ENCODE results near the gene B4GALT1.
"Not testable (repeated sequence)": the region's sequence is repeated elsewhere in the genome, so short reads cannot be mapped to it uniquely, and the experiment has no call there.

The B4GALT1 gene

DNA sequence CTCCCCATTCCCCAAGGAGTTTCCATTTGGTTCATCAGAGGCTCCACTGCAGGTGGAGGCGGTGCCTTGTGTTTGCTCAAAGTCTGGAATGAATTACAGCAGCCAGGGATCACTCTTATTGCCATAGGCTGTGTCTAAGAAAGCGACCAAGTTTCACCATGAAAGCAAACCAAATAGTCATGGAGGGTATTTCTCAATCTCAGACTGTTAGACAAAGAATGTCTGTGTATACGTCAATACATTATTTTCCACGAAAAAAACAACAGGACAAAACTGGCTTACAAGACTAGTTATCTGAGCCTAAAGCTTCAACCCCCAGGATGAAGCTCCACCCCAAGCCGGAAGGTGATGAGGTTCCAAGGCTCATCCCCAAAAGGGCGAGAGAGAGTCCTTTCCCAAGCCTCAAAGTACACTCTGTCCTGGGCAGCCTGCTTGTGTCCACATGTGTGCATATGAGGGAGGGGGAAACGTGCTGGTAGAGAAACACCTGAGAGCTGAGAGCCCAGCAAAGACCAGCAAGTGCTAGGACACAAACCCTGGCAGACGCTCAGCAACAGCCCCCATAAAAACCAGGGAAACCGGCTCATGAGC is 4.3 kb downstream of the B4GALT1 start:
- DNase-seq (ENCODE audit: low read depth in 2 of 2, low spot score in 1 of 2): no peak

DNA sequence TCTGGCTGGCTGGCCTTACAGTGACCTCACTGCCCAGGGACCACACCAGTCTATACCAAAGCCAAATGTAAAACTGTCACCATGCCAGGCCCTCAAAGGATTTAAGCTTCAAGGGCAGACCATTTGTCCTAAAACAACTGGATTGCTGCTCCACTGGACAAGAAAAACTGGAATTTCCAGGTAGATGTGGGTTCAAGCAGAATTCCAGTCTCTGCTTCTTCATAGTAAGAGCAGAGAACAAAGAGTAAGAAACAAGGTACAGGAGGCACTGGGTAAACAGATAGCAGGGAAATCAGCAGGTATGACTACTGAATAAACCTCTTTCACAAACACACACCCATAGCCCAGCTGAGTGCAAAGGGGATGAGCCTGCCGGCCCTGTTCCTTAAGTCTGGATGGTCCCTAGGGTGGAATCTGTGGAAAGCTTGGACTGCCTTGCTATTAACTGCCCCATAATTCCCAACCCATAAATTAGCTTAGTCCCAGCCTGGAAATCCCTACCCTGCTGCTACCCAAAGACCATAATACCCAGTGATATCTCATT is 5.5 kb downstream of the B4GALT1 start:
- DNase-seq (ENCODE audit: low read depth in 2 of 2, low spot score in 1 of 2): no peak

DNA sequence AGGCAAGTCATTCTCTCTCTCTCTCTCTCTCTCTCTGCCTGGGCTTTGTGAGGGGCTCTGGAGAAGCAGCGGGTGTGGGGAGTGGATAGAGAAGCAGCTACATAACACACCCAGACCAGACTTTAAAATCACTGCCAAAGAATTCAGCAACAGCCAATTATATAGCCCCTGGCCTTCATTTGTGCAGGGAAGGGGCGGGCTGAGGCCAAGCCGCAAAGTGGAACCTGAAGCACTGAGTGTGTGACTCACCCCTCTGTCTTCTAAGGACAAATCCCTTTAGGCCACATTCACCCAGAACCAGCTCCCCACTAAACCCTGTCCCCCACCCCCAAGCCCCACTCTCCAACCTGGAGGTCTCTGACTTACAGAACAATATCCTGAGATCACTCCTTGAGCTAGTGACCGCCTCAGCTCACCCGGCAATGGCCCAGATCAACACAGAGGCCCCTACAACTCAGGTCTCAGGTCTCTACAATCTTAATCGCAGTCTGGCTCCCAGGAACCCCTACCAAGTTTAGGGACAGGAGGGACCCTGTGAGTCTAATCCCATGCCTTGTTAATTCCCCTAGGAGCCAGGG is 6.0 kb downstream of the B4GALT1 start:
- no peak for DNase-seq (ENCODE audit: low read depth in 2 of 2, low spot score in 1 of 2)

GRCh38 chr9:33160446-33160845 is 6.7 kb downstream of the B4GALT1 start:
- DNase-seq (ENCODE audit: low read depth in 2 of 2, low spot score in 1 of 2): not testable (repeated sequence)

GRCh38 chr9:33159777-33160127 is 7.4 kb downstream of the B4GALT1 start:
- DNase-seq (ENCODE audit: low read depth in 2 of 2, low spot score in 1 of 2): no peak

- no peak for DNase-seq (ENCODE audit: low read depth in 2 of 2, low spot score in 1 of 2)
Measured at GRCh38 chr9:33158843-33159776, 8.0 kb downstream of the B4GALT1 start.

GRCh38 chr9:33157960-33158842 is 8.9 kb downstream of the B4GALT1 start:
- DNase-seq (ENCODE audit: low read depth in 2 of 2, low spot score in 1 of 2): no peak

DNA sequence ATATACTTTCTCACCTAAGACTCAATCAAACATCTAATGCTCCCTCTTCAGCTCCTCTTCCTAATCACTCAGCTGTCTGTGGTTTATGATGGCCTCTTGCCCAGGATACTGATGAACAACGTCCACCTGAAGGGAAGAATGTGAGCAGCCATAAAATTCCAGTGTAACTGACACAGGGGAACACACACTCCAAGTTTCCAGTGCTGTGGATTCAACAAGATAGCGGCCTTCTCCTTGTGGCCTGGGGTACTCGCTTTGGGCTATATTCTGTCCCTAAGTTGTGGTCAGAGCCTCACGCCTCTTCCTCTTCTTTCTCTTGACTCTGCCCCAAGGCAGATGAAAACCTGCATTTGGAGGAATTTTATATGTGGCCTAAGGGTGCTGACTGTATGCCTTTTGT is 11.7 kb downstream of the B4GALT1 start:
- no peak for DNase-seq (ENCODE audit: low read depth in 2 of 2, low spot score in 1 of 2)

GRCh38 chr9:33154371-33154770 is 12.8 kb downstream of the B4GALT1 start:
- DNase-seq (ENCODE audit: low read depth in 2 of 2, low spot score in 1 of 2): no peak

- DNase-seq (ENCODE audit: low read depth in 2 of 2, low spot score in 1 of 2): no peak
Measured at GRCh38 chr9:33153666-33154065, 13.5 kb downstream of the B4GALT1 start.

DNA sequence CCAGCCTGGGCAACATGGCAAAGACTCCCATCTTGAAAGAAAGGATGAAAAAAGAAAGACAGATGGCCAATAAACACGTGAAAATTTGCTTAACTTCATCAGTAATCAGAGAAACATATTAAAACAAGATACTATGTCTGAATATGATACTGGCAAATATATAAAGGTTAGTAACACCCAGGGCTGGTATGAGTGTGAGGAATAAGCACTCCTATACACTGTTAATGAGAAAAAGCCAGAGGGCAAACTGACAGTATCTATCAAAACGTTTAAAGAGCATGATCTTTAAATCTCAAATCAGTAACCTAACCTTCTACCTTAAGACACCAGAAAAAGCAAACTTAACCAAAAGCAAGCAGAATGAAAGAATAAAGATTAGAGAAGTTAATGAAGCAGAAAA is 14.1 kb downstream of the B4GALT1 start:
- DNase-seq (ENCODE audit: low read depth in 2 of 2, low spot score in 1 of 2): no peak

- no peak for DNase-seq (ENCODE audit: low read depth in 2 of 2, low spot score in 1 of 2)
Measured at GRCh38 chr9:33151601-33152000, 15.5 kb downstream of the B4GALT1 start.

- DNase-seq (ENCODE audit: low read depth in 2 of 2, low spot score in 1 of 2): no peak
Measured at GRCh38 chr9:33151007-33151557, 16.1 kb downstream of the B4GALT1 start.

DNA sequence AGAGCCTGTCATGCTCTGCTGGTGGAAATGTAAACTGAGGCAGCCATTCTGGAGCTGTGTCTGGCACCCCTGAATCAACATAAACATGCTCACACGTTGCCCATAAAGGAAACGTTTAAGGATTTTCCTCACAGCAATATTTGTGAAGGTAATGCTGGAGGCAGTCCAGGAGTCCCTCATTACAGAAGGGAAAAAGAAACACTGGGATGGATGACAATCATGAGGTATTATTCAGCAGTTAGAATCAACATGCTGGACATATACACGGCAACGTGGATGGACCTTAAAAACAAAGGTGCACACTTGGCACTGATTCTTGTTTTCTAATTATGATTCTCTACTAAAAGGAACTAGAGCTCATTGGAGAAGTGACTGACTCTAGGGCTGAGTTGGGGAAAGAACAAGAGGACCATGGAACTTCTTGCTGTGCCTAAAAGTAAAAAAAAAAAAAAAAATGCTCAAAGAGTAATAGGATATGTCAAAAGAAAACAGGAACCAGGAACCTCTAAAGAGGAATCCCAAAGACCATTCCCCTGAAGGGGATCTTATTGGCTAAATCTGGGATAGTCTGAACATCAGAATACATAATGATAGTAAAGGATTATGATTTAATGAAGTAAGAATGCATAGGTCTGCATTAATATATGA is 18.6 kb downstream of the B4GALT1 start:
- no peak for DNase-seq (ENCODE audit: low read depth in 2 of 2, low spot score in 1 of 2)

- DNase-seq (ENCODE audit: low read depth in 2 of 2, low spot score in 1 of 2): no peak
Measured at GRCh38 chr9:33147416-33148169, 19.5 kb downstream of the B4GALT1 start.

DNA sequence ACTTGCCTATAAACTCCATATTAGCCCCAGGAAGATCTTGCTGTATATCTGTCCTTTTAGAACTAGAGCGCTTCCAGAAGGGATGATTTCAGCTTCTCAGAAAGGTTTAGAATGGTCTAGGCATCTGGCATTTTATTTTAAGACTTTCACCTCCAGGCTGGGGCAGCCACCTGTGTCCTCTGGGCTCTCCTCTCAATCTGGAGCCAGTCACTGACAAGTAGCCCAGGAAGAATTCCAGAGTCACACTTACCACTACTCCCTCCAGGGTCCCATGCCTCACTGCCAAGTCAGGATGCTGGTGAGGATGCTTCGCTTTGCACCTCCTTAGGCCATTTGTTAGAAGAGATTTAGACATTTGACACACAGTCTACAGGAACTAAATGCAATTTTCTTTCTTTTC is 20.8 kb downstream of the B4GALT1 start:
- DNase-seq (ENCODE audit: low read depth in 2 of 2, low spot score in 1 of 2): no peak

GRCh38 chr9:33144551-33144950 is 22.6 kb downstream of the B4GALT1 start:
- no peak for DNase-seq (ENCODE audit: low read depth in 2 of 2, low spot score in 1 of 2)

GRCh38 chr9:33143241-33143661 is 23.9 kb downstream of the B4GALT1 start:
- no peak for DNase-seq (ENCODE audit: low read depth in 2 of 2, low spot score in 1 of 2)

GRCh38 chr9:33142535-33142934 is 24.6 kb downstream of the B4GALT1 start:
- no peak for DNase-seq (ENCODE audit: low read depth in 2 of 2, low spot score in 1 of 2)

All from stimulated activated CD8-positive, alpha-beta memory T cell treated with anti-CD3 and anti-CD28 coated beads, Interleukin-4, amount 100 ng/mL, for 4 hours (primary cell).